ENCODE data around the gene PXT1. TPM values are rescaled to one million over a fixed set of nuclear protein-coding genes. Genes with fewer than 3 reads are reported as not detected.
A peak's percentile ranks its signal among the peaks of the same experiment; 100 is the strongest.

PXT1 gene
- total RNA-seq, 1 donor from 2014 or later = not detected

GRCh38 chr6:36399970-36400369 is 42.7 kb downstream of the PXT1 start:
- H3K4me3 ChIP-seq (ENCODE audit: low read depth, low read length) = no peak overlapping the region
- no peak for DNase-seq (ENCODE audit: low read depth)
- TF ChIP-seq, protein P1, sequence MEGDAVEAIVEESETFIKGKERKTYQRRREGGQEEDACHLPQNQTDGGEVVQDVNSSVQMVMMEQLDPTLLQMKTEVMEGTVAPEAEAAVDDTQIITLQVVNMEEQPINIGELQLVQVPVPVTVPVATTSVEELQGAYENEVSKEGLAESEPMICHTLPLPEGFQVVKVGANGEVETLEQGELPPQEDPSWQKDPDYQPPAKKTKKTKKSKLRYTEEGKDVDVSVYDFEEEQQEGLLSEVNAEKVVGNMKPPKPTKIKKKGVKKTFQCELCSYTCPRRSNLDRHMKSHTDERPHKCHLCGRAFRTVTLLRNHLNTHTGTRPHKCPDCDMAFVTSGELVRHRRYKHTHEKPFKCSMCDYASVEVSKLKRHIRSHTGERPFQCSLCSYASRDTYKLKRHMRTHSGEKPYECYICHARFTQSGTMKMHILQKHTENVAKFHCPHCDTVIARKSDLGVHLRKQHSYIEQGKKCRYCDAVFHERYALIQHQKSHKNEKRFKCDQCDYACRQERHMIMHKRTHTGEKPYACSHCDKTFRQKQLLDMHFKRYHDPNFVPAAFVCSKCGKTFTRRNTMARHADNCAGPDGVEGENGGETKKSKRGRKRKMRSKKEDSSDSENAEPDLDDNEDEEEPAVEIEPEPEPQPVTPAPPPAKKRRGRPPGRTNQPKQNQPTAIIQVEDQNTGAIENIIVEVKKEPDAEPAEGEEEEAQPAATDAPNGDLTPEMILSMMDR (conservative IDR thresholded peaks at IDR 0.05; ENCODE audit: low read depth, low read length) = no peak

DNA sequence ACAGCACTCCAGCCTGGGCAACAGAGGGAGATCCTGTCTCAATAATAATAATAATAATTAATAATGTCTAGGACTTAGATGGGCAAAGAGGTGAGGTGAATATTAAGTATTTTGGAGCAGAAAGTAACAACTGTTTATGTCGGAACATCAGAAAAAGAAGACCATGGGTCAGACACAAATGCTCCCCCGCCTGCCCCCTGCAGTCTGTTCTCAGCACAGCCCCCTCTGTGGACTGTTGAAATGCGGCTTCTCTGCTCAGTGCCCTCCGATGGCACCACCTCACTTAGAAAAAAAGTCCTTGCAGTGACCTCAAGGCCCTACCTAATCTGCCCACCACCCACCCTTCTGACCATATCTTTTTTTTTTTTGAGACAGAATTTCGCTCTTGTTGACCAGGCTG is 50.0 kb downstream of the PXT1 start:
- TF ChIP-seq, protein P1 (conservative IDR thresholded peaks at IDR 0.05; ENCODE audit: low read depth, low read length) = no peak
- no peak for DNase-seq (ENCODE audit: low read depth)
- H3K4me3 ChIP-seq (ENCODE audit: low read depth, low read length) = no peak overlapping the region

DNA sequence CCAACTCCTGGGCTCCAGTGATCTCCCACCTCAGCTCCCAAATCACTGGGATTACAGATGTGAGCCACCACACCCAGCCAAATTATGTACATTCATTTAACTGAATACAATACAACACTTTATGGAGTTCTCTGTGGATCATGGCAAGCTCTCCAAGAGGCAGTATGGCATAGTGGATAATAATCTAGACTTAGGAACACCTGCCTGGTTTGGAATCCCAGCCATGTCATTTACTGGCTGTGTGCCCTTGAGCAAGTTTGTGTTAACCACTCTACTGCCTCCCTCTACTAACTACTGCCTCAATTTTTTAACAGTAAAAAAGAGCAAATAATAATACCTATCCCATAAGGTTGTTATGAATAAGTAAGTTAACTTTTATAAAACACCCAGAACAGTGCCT is 53.3 kb downstream of the PXT1 start:
- H3K4me3 ChIP-seq (ENCODE audit: low read depth, low read length) = no peak overlapping the region
- DNase-seq (ENCODE audit: low read depth) = no peak
- TF ChIP-seq, protein P1 (conservative IDR thresholded peaks at IDR 0.05; ENCODE audit: low read depth, low read length) = no peak

- H3K4me3 ChIP-seq (ENCODE audit: low read depth, low read length) = peak within 1 kb of the TSS; percentile 80
- no peak for DNase-seq (ENCODE audit: low read depth)
- TF ChIP-seq, protein P1 (conservative IDR thresholded peaks at IDR 0.05; ENCODE audit: low read depth, low read length) = no peak
These were observed 55.0 kb downstream of the PXT1 start, which contains the start of gene ETV7 for GRCh38 chr6:36387440-36388303. TSS of gene ETV7 (minus strand) at chr6:36387669. CDS start at chr6:36387541, 128 bp downstream.

DNA sequence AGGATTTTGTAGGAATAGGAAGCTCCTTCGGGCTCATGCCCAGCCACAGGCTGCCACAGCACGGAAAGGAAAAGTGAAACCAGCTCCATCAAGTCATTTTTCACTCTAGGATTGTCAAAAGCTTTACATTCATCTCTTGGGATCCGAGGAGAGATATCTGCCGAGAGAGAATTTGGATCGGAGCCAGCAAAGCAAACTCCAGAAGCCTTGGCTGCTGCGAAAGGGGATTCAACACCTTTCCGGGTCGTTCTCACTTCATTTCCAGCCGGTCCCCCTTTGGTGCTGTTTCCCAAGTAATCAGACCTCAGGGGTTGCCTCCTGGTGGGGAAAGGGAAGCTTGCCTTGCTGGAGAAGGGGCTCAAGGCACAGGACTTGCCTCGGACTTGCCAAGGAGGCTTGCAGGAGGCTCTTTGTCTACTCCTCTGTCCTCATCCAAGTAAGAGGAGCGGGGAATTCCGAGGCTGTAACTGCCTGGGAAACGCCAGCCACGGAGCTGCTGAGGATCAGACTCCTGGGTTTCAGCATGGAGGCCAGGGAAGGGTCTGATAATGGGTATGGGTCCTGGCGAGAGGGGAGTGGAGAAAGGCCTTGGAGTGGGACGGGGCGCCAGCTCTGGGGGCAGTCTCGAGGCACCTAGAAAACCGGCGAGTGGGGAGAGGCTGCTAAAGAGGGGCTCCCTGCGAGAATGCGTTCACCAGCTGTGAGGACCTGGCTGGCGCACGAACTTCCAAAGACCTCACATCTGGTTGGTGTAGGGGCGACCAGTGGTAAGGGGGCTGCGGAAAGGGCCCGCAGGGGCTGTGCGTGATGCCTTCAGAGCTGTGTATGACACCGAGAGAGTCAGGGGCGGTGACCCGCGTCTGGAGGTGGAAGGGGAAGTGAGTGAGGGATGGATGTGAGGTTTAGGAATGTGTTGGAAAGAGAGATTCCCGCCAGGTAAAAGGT is 55.9 kb downstream of the PXT1 start:
- peak overlapping the region; percentile 80 for H3K4me3 ChIP-seq (ENCODE audit: low read depth, low read length)
- TF ChIP-seq, protein P1 (conservative IDR thresholded peaks at IDR 0.05; ENCODE audit: low read depth, low read length) = peak; percentile 23
- peak; percentile 31 for DNase-seq (ENCODE audit: low read depth)

GRCh38 chr6:36384095-36384494 is 58.6 kb downstream of the PXT1 start:
- TF ChIP-seq, protein P1 (conservative IDR thresholded peaks at IDR 0.05; ENCODE audit: low read depth, low read length) = no peak
- H3K4me3 ChIP-seq (ENCODE audit: low read depth, low read length) = no peak overlapping the region
- no peak for DNase-seq (ENCODE audit: low read depth)
